HEK293T (cell line): Measurements from ENCODE around the gene SUMF2.

ENCODE experiments used
- ARNT ChIP-seq: fragments of 450-650 bp; IDR thresholded peaks from 2 replicates; pipeline ENCODE4 v1.6.1; 2017; ENCODE audit warnings: mild to moderate bottlenecking
- BHLHE40 ChIP-seq: fragments of 450-650 bp; IDR thresholded peaks from 2 replicates; pipeline ENCODE4 v1.6.1; 2016; ENCODE audit warnings: mild to moderate bottlenecking, moderate library complexity, borderline replicate concordance
- CTBP1 ChIP-seq: fragments of 450-650 bp; IDR thresholded peaks from 2 replicates; pipeline ENCODE4 v1.6.1; 2016; ENCODE audit warnings: borderline replicate concordance
- ELF4 ChIP-seq: fragments of 450-650 bp; IDR thresholded peaks from 2 replicates; pipeline ENCODE4 v1.6.1; 2017; ENCODE audit warnings: antibody characterized with exemption
- SP1 ChIP-seq: fragments of 450-650 bp; IDR thresholded peaks from 2 replicates; pipeline ENCODE4 v1.6.1; 2017
- SUZ12 ChIP-seq: fragments of 450-650 bp; IDR thresholded peaks from 2 replicates; pipeline ENCODE4 v1.6.1; 2016; ENCODE audit warnings: mild to moderate bottlenecking

GRCh38 chr7:56053379-56053778, 10.7 kb upstream of the SUMF2 start:
- TF ChIP-seq ELF4 (no peak), SP1 (no peak), BHLHE40 (no peak), SUZ12 (no peak), ARNT (no peak), CTBP1 (no peak)
